NB4 (cell line): ENCODE results near the gene RRBP1.

ENCODE experiments used
- DNase-seq: peaks from one replicate; pipeline ENCODE4 v3.0.0; 2010; ENCODE audit warnings: low read depth
- H3K4me3 ChIP-seq: one replicate; pipeline ENCODE4 v1.5.1; 2011; ENCODE audit warnings: mild to moderate bottlenecking, low read depth, low read length, moderate library complexity
- CTCF ChIP-seq: IDR thresholded peaks from one replicate; pipeline ENCODE4 v1.5.1; 2012; ENCODE audit warnings: low read depth, low read length
- MYC ChIP-seq: IDR thresholded peaks from 2 replicates; pipeline ENCODE4 v1.6.1; 2011; ENCODE audit warnings: low read depth, low read length
- POLR2A ChIP-seq: IDR thresholded peaks from 2 replicates; pipeline ENCODE4 v1.6.1; 2011; ENCODE audit warnings: mild to moderate bottlenecking; ENCODE audit not compliant: insufficient read length; ENCODE audit errors: extremely low read depth
- TF ChIP-seq, protein P1 (sequence below): IDR thresholded peaks from 2 replicates; pipeline ENCODE4 v1.6.1; 2011; ENCODE audit warnings: low read depth, low read length

RRBP1 gene

DNA sequence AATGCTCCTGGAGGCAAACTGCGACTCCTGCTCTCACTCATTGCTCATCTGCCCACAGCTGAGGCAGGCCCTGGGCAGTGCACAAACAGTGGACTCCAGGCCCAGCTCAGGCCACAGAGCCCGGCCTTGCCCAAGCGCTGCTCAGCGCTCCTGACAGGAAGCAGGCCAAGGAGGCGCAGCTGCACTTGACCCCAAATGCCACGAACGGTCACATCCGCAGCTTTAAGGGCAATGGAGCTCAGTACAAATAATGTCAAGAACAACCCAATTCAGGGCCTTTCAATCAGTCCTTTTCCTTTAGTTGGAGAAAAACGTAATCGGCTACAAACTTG lies 33.8 kb downstream of the RRBP1 start:
- TF ChIP-seq, protein P1, sequence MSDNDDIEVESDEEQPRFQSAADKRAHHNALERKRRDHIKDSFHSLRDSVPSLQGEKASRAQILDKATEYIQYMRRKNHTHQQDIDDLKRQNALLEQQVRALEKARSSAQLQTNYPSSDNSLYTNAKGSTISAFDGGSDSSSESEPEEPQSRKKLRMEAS: no peak
- TF ChIP-seq CTCF (no peak), MYC (no peak), POLR2A (no peak)
- H3K4me3 ChIP-seq: no peak overlapping the region
- DNase-seq: peak; percentile 90

DNA sequence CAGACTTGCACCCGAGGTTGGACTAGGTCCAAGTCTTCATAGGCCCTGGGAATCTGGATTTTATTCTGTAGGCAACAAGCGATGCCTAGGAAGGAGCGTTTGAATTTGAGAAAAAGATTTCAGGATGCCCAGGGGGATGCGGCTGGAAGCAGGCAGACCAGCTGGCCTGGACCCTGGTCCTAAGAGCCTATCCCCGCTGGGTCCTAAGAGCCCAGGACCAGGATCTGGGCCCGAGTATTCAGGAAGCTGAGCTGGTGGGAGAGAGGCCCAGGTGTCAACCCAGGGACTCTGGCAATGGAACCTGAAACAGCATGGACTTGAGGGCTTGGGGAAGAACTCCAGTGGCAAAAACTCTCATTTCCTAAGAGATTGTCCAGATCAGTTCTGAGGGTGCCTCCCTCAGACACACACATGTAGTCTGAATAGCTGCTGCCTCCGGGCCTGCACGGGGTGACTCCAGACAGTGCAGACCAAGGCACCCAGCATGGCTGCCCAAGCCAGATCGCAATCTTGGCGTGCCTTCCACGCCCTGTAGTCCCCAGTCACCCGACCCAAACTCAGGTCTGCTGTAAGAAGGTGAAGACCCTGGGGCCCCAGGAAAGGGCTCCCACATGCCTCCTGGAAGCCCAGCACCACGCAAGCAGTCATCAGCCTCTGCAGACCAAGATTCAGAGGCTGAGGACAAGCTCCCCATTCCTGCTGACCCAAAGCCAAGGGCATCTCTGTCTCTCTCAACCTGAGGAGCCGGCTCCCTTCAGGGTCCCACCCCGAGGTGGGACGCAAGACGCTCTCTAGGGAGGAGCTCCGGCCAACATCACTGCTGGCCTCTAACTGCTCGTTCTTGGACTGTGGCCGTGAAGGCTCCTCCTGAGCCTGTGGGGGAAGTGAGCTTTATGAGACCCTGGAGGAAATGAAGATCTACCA lies 34.4 kb downstream of the RRBP1 start:
- TF ChIP-seq, protein P1: 0 out of 2 replicates have a peak, but pooled peaks have one; percentile 5
- no peak for TF ChIP-seq CTCF
- TF ChIP-seq MYC: 0 out of 2 replicates have a peak, but pooled peaks have one; percentile 27
- TF ChIP-seq POLR2A: peak; percentile 35
- DNase-seq: no peak
- peak overlapping the region; percentile 6 for H3K4me3 ChIP-seq

DNA sequence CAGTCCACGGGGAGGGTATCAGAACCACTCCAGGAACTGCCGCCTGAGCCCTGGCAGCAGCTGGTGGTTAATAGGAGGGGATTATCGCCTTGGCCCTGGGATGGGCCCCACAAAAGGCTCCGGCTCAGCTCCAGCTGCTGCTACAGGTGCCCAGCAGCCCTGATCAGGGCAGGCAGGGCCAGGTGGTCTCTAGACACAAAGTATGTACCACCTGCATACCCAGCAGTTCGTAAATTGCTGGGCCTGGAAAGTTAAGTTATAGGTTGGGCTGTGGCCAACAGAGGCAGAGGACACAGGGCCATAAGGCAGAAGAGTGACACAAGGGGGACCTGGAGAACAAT lies 35.1 kb downstream of the RRBP1 start:
- no peak for DNase-seq
- no peak overlapping the region for H3K4me3 ChIP-seq
- TF ChIP-seq, protein P1: no peak
- TF ChIP-seq CTCF (no peak), POLR2A (no peak), MYC (no peak)

DNA sequence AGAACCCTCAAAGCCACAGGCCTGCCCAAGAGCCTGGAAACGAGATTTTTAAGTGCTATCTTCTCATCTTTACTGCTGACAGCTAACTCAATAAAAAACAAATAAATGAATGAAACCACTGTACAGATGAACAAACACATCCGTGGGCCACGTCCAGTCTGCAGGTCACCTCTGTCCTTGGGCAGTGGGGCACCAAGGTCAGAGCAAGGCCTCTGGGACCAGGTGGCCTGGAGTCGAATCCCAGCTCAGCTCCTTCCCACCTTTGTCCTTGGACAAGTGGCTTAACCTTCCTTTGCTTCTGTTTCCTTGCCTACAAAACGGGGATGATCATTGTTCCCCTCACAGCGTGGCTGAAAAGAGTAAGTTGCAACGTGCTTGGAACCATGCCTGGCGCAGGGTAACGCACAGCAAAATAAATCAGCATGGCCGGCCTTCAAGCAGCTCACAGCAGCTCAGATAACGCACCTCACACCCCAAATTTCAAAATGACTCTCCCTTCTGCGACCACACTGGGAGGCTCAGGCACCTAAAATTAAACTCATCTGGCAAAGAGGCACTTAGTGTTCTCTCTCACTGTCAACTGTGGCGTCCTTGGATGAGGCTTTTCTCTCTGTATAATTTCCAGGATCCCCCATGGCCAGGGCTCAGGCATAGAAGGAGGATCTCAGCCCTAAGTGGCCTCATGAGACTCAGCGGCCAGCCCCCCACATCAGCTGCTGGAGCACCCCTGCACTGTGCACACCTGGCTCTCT lies 35.7 kb downstream of the RRBP1 start:
- TF ChIP-seq, protein P1: no peak
- TF ChIP-seq MYC (no peak), POLR2A (no peak), CTCF (no peak)
- DNase-seq: no peak

DNA sequence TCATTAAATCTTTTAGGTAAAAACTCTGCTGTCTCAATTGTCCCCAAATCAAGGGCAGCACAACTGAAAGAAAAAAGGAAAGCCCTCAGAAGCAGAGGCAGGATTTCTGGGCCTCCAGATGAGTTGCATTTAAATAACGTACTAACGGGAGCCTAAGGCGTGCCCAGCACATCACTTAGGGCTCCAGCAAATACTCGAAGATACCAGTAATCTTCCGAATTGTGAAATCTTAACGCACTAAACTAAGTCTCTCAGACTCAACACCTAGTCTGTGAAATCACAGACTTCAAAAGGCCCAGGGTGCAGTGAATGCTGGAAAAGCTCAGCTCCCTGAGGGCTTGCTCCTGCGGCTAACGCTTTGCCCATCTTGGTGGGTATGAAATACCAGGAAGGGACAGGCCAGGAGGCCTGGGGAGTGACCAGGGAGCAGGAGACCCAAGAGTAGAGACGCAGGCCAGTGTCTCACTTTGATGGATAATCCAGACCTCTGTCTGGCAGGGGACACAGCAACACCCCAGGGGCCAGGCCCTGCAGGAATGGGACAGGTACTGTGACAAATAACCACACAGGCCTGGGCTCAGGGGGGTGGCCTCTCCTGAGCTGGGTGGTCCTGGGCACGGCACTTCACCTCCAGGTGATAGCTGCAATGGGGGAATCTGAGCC lies 36.4 kb downstream of the RRBP1 start:
- TF ChIP-seq POLR2A (no peak), CTCF (no peak), MYC (no peak)
- TF ChIP-seq, protein P1: no peak
- no peak for DNase-seq
- H3K4me3 ChIP-seq: no peak overlapping the region

More for the DNA sequence above, 35.7 kb downstream of the RRBP1 start:
- no peak overlapping the region for H3K4me3 ChIP-seq
